Nephron (organoid): Measurements from ENCODE around the gene RNF135.
"Not testable (repeated sequence)": the region's sequence is repeated elsewhere in the genome, so short reads cannot be mapped to it uniquely, and the experiment has no call there.

Experiments used
- H3K27ac Mint-ChIP-seq, 3 experiments: 2 replicates each; pipeline ENCODE4 v1.8.0; 2020; ENCODE audit warnings: mixed read lengths in 3 of 3, mild to moderate bottlenecking in 2 of 3, moderate library complexity in 1 of 3
- H3K27me3 Mint-ChIP-seq: 2 replicates; pipeline ENCODE4 v1.8.0; 2021; ENCODE audit warnings: low read depth, mild to moderate bottlenecking, moderate library complexity, mixed read lengths
- H3K36me3 Mint-ChIP-seq: 2 replicates; pipeline ENCODE4 v1.8.0; 2020; ENCODE audit warnings: low read depth, mixed read lengths
- H3K4me1 Mint-ChIP-seq: 2 replicates; pipeline ENCODE4 v1.8.0; 2020; ENCODE audit warnings: mixed read lengths
- H3K4me3 Mint-ChIP-seq, 3 experiments: 2 replicates each; pipeline ENCODE4 v1.8.0; 2020; ENCODE audit warnings: mild to moderate bottlenecking in 3 of 3, mixed read lengths in 3 of 3, moderate library complexity in 2 of 3
- H3K9me3 Mint-ChIP-seq: 2 replicates; pipeline ENCODE4 v1.8.0; 2020; ENCODE audit warnings: mixed read lengths
- TF ChIP-seq, protein P1 (sequence below), 3 experiments: fragments of 200-600 bp; sonication (generic); IDR thresholded peaks; one replicate each; pipeline ENCODE4 v1.5.0; 2021; ENCODE audit warnings: antibody characterized with exemption in 3 of 3; ENCODE audit not compliant: unreplicated experiment in 3 of 3

Gene RNF135

DNA sequence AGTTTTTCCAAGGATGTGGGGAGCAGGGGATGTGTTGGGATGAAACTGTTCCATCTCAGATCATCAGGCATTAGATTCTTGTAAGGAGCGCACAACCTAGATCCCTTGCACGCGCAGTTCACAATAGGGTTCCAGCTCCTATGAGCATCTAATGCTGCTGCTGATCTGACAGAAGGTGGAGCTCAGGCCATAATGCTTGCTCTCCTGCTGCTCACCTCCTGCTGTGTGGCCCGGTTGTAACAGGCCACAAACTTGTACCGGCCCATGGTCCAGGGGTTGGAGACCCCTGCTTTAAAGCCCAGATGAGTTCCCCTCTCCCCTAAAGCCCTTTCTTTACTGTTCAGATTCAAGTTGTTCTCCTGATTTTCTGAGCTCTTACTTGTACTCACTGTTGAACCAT is 44.8 kb downstream of the RNF135 start:
- no peaks in the 10 kb centered on the region for H3K36me3 Mint-ChIP-seq
- TF ChIP-seq, protein P1, sequence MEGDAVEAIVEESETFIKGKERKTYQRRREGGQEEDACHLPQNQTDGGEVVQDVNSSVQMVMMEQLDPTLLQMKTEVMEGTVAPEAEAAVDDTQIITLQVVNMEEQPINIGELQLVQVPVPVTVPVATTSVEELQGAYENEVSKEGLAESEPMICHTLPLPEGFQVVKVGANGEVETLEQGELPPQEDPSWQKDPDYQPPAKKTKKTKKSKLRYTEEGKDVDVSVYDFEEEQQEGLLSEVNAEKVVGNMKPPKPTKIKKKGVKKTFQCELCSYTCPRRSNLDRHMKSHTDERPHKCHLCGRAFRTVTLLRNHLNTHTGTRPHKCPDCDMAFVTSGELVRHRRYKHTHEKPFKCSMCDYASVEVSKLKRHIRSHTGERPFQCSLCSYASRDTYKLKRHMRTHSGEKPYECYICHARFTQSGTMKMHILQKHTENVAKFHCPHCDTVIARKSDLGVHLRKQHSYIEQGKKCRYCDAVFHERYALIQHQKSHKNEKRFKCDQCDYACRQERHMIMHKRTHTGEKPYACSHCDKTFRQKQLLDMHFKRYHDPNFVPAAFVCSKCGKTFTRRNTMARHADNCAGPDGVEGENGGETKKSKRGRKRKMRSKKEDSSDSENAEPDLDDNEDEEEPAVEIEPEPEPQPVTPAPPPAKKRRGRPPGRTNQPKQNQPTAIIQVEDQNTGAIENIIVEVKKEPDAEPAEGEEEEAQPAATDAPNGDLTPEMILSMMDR (IDR thresholded peaks at IDR 0.05; ENCODE audit: unreplicated experiment in 3 of 3): no peak
- peaks cover 3% of the 10 kb centered on the region for H3K27me3 Mint-ChIP-seq
- no peaks in the 10 kb centered on the region for H3K4me1 Mint-ChIP-seq
- no peak overlapping the region for H3K27ac Mint-ChIP-seq
- H3K4me3 Mint-ChIP-seq: no peak overlapping the region
- no peaks in the 10 kb centered on the region for H3K9me3 Mint-ChIP-seq

DNA sequence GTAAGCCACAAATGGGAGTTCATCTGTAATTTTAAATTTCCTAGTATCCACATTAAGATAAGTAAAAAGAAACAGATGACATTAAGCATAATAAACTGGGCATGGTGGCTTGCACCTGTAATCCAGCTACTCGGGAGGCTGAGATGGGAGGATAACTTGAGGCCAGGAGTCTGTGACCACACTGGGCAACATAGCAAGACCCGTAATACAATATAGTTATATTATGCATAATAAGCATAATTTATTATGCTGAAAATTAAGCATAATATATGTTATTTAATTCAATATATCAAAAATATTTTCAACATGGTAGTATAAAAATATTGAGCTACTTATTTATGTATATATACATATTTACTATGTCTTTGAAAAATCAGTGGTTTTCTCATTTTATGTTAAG is 48.2 kb downstream of the RNF135 start:
- Mint-ChIP-seq H3K4me3 (no peak overlapping the region), H3K9me3 (no peaks in the 10 kb centered on the region), H3K36me3 (no peaks in the 10 kb centered on the region), H3K27ac (no peak overlapping the region), H3K4me1 (no peaks in the 10 kb centered on the region), H3K27me3 (no peaks in the 10 kb centered on the region)
- TF ChIP-seq, protein P1 (IDR thresholded peaks at IDR 0.05; ENCODE audit: unreplicated experiment in 3 of 3): no peak

DNA sequence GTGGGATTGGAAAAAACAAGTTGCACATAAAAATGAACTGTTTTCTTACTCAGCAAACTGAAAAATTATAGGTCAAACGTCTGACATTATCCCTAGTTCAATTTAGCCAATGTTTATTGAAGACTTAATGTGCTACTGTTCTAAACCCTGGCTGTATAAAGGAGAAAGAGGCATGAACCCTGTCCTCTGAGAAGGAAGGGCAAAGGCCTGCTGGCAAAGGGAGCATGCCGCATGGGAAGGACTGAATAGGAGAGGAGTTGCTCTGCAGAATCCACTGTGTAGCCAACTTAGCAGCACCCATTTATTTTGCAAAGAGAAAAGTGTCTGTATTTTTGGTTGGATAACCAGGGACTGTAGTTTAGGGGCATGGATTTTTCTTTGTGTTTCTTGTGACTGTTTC is 52.3 kb downstream of the RNF135 start:
- H3K27ac Mint-ChIP-seq, H3K4me1 Mint-ChIP-seq, H3K36me3 Mint-ChIP-seq, H3K27me3 Mint-ChIP-seq, H3K4me3 Mint-ChIP-seq, H3K9me3 Mint-ChIP-seq: not testable (repeated sequence)

DNA sequence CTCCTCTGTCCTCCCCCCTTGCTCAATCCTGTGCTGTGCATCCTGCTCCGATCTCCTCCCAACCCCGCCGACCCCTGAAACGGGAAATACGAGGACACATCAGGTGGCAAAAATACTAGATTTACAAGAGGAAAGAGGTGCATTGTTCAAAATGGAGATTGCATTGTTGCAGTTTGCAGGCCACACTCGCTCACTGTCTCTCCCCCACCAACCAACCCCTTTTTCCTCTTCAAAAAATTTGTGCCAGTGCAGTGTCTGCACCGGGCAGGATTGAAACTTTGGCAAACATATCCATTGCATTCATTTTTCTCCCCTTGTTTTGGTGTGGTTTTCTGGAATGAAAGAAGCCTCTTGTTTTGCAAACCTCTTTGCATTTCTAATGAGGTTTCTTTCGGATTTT is 61.0 kb downstream of the RNF135 start:
- H3K4me3 Mint-ChIP-seq: no peak overlapping the region
- no peaks in the 10 kb centered on the region for H3K9me3 Mint-ChIP-seq
- peaks cover 12% of the 10 kb centered on the region for H3K36me3 Mint-ChIP-seq
- TF ChIP-seq, protein P1 (IDR thresholded peaks at IDR 0.05; ENCODE audit: unreplicated experiment in 3 of 3): no peak
- H3K27ac Mint-ChIP-seq: no peak overlapping the region
- no peaks in the 10 kb centered on the region for H3K4me1 Mint-ChIP-seq
- no peaks in the 10 kb centered on the region for H3K27me3 Mint-ChIP-seq

DNA sequence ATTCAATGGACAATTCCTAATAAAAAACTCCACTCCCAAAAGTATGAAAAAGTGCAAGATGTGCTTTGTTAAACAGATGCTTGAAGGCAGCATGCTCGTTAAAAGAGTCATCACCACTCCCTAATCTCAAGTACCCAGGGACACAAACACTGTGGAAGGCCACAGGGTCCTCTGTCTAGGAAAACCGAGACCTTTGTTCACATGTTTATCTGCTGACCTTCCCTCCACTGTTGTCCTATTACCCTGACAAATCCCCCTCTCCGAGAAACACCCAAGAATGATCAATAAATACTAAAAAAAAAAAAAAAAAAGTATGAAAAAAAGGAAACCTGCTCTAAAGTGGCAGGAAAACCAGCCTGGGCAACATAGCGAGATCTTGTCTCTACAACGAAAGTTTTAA is 64.8 kb downstream of the RNF135 start:
- not testable (repeated sequence) for H3K4me3 Mint-ChIP-seq, H3K4me1 Mint-ChIP-seq, H3K27ac Mint-ChIP-seq, H3K9me3 Mint-ChIP-seq, H3K27me3 Mint-ChIP-seq
- H3K36me3 Mint-ChIP-seq: peaks cover 12% of the 10 kb centered on the region

DNA sequence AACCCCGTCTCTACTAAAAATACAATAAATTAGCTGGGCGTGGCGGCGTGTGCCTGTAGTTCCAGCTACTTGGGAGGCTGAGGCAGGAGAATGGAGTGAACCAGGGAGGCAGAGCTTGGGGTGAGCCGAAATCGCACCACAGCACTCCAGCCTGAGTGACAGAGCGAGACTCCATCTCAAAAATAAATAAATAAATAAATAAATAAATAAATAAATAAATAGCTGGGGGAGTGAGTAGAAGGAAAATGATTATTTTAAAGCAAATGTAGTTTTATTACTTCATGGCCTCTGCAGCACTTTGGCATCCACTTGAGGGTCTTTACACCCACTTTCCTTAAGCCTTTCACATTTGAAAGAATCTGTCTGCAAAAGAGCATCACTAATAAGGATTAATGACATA is 70.0 kb downstream of the RNF135 start:
- H3K27ac Mint-ChIP-seq, H3K4me3 Mint-ChIP-seq, H3K4me1 Mint-ChIP-seq, H3K36me3 Mint-ChIP-seq, H3K27me3 Mint-ChIP-seq, H3K9me3 Mint-ChIP-seq: not testable (repeated sequence)

DNA sequence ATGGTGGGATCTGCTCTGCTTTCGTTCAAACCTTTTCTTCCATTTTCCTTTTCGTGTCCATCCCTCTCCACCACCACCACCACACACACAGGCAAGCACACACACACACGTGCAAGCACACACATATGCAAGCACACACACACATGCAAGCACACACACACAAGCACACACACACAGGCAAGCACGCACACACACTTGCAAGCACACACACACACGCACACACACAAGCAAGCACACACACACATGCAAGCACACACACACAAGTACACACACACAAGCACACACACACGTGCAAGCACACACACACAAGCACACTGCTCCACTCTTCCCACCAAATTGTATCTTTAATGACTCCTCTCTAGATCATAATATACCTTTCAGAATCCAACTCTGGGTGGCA is 71.5 kb downstream of the RNF135 start:
- not testable (repeated sequence) for H3K27ac Mint-ChIP-seq, H3K4me1 Mint-ChIP-seq, H3K27me3 Mint-ChIP-seq, H3K36me3 Mint-ChIP-seq, H3K9me3 Mint-ChIP-seq, H3K4me3 Mint-ChIP-seq

DNA sequence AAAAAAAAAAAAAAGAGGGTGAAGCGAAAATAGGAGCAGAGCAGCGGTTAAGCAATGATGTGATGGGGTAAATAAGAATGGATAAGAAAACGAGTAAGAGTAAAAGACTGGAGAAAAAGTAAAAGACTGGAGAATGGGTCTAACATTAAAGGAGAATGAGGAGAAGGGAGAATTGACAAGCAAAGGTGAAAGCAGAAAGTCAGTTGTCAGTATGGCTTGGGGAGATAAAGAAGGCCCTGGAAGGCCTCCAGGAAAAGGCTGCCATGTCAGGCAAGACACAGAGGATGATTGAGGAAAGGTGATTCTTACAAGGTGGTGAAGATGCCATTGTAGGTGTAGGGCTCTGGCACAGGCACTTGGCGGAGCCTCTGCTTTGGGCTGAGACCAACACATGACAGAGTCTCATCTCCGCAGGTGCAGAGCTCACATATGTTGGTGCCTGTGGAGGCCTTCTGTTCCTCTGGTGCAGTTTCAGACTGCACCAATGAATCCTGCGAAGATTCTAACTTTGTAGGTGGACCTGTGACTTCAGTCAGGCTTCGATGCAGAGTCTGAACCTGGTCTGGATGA is 76.1 kb downstream of the RNF135 start:
- H3K4me3 Mint-ChIP-seq, H3K4me1 Mint-ChIP-seq, H3K27ac Mint-ChIP-seq, H3K9me3 Mint-ChIP-seq, H3K27me3 Mint-ChIP-seq, H3K36me3 Mint-ChIP-seq: not testable (repeated sequence)

DNA sequence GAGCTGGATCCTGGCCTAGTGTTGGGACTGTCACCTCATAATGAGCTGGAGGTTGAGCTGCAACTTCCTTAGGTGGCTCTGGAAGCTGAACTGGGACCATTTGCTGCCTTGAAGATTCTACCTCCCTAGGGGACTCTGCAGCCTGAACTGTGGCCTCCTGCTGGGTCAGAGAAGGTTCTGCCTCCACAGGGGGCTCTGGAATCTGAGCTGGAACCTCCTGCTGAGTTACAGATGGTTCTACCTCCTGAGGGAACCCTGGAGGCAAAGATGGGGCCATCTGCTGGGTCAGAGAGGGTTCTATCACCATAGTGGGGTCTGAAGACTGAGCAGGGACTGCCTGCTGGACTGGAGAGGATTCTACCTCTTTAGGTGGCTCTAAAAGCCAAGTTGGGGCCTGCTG is 77.3 kb downstream of the RNF135 start:
- Mint-ChIP-seq H3K4me3 (no peak overlapping the region), H3K27me3 (no peaks in the 10 kb centered on the region), H3K27ac (no peak overlapping the region), H3K9me3 (peaks cover 5% of the 10 kb centered on the region), H3K36me3 (no peaks in the 10 kb centered on the region), H3K4me1 (no peaks in the 10 kb centered on the region)
- TF ChIP-seq, protein P1 (IDR thresholded peaks at IDR 0.05; ENCODE audit: unreplicated experiment in 3 of 3): no peak
